ENCODE results near the gene MCEMP1.

- no peak for TF ChIP-seq POLR2A (IDR thresholded peaks at IDR 0.05)
- no peak for TF ChIP-seq CTCF (IDR thresholded peaks at IDR 0.05)
Measured at GRCh38 chr19:7663706-7664105, 13.2 kb upstream of the MCEMP1 start.
